Body of pancreas (tissue), 4 donors: Measurements from ENCODE around the gene CROT.

Experiments
- POLR2A ChIP-seq, 3 donors: fragments of 450-650 bp; IDR thresholded peaks; one replicate each; pipeline ENCODE4 v1.6.1; 2016; ENCODE audit warnings: antibody characterized with exemption in 3 of 3, mild to moderate bottlenecking in 2 of 3
- TF ChIP-seq, protein P1 (sequence below), 7 experiments: fragments of 450-650 bp in 4 of 7; fragments of 200-600 bp in 3 of 7; sonication (generic) in 3 of 7; IDR thresholded peaks; one replicate each; pipeline ENCODE4 v1.5.1; 2016 to 2019; ENCODE audit warnings: antibody characterized with exemption in 7 of 7

DNA sequence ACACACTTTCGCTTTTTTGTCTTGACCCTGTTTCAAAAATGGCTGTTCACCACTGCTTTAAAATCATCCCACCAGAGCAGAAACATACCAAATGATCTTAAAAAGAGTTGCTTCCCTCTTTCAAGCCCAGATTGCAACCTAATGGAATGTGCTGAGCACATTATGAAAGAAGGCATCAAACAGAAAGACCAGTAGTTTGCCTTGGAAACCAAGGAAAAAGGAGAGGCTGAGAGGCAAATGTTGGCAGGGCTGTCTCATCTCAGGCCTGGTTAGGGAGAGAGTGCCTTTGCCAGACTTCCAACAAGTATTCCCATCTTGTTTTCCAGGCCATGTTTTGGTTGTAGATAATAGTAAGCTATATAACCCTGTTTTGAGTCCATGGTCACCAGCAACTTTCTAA is 65.7 kb downstream of the CROT start:
- TF ChIP-seq, protein P1, sequence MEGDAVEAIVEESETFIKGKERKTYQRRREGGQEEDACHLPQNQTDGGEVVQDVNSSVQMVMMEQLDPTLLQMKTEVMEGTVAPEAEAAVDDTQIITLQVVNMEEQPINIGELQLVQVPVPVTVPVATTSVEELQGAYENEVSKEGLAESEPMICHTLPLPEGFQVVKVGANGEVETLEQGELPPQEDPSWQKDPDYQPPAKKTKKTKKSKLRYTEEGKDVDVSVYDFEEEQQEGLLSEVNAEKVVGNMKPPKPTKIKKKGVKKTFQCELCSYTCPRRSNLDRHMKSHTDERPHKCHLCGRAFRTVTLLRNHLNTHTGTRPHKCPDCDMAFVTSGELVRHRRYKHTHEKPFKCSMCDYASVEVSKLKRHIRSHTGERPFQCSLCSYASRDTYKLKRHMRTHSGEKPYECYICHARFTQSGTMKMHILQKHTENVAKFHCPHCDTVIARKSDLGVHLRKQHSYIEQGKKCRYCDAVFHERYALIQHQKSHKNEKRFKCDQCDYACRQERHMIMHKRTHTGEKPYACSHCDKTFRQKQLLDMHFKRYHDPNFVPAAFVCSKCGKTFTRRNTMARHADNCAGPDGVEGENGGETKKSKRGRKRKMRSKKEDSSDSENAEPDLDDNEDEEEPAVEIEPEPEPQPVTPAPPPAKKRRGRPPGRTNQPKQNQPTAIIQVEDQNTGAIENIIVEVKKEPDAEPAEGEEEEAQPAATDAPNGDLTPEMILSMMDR (IDR thresholded peaks at IDR 0.05): no peak
- TF ChIP-seq POLR2A (IDR thresholded peaks at IDR 0.05): no peak
